Osteoblast (primary cell): ENCODE measurements around the gene PCDH9. TPM values are rescaled to one million over a fixed set of nuclear protein-coding genes. Genes with fewer than 3 reads are reported as not detected.
"Not testable (repeated sequence)": the region's sequence is repeated elsewhere in the genome, so short reads cannot be mapped to it uniquely, and the experiment has no call there.

ENCODE experiments used
- DNase-seq: peaks from one replicate; pipeline ENCODE4 v3.0.0; 2011; ENCODE audit warnings: low spot score, mixed read lengths; ENCODE audit not compliant: insufficient read length; ENCODE audit errors: missing footprints
- H2AFZ ChIP-seq: 2 replicates; pipeline ENCODE4 v1.6.0; 2011; ENCODE audit warnings: mild to moderate bottlenecking, low read length
- H3K27ac ChIP-seq: 2 replicates; pipeline ENCODE4 v1.5.1; 2011; ENCODE audit warnings: mild to moderate bottlenecking, low read depth, low read length, moderate library complexity
- H3K27me3 ChIP-seq: 2 replicates; pipeline ENCODE4 v1.6.0; 2012; ENCODE audit warnings: mild to moderate bottlenecking, control low read depth, inconsistent platforms, low read length, moderate library complexity; ENCODE audit not compliant: insufficient read depth
- H3K36me3 ChIP-seq: 2 replicates; pipeline ENCODE4 v1.5.1; 2011; ENCODE audit warnings: mild to moderate bottlenecking, low read length, control low read depth, moderate library complexity; ENCODE audit not compliant: insufficient read depth
- H3K4me1 ChIP-seq: 2 replicates; pipeline ENCODE4 v1.5.1; 2011; ENCODE audit warnings: mild to moderate bottlenecking, low read length, control low read depth, moderate library complexity; ENCODE audit not compliant: insufficient read depth
- H3K4me2 ChIP-seq: 2 replicates; pipeline ENCODE4 v1.6.0; 2011; ENCODE audit warnings: mild to moderate bottlenecking, low read length; ENCODE audit not compliant: insufficient read depth
- H3K4me3 ChIP-seq: fragments of 200-600 bp; sonication (generic); 3 replicates; pipeline ENCODE4 v1.5.1; 2012; ENCODE audit warnings: mild to moderate bottlenecking, low read length, inconsistent platforms; ENCODE audit not compliant: insufficient read depth
- H3K79me2 ChIP-seq: 2 replicates; pipeline ENCODE4 v1.6.0; 2012; ENCODE audit warnings: mild to moderate bottlenecking, low read length, control low read depth, inconsistent platforms; ENCODE audit not compliant: insufficient read depth
- H3K9me3 ChIP-seq: 2 replicates; pipeline ENCODE4 v1.5.1; 2011; ENCODE audit warnings: low read depth, low read length, control low read depth
- H4K20me1 ChIP-seq: 2 replicates; pipeline ENCODE4 v1.6.0; 2012; ENCODE audit warnings: mild to moderate bottlenecking, low read length, control low read depth; ENCODE audit not compliant: insufficient read depth
- total RNA-seq: library from RNA; depleted of rRNA; stranded (reverse); fragments of >200 nt; gene quantifications from 2 replicates; pipeline ENCODE4 v1.2.3, GENCODE V29; 2012
- TF ChIP-seq, protein P1 (sequence below): IDR thresholded peaks from 2 replicates; pipeline ENCODE4 v1.5.1; 2011; ENCODE audit warnings: mild to moderate bottlenecking, low read depth, low read length, moderate library complexity; ENCODE audit errors: extremely low read depth

The PCDH9 gene
- total RNA-seq, 1 donor, result 1.1 TPM

DNA sequence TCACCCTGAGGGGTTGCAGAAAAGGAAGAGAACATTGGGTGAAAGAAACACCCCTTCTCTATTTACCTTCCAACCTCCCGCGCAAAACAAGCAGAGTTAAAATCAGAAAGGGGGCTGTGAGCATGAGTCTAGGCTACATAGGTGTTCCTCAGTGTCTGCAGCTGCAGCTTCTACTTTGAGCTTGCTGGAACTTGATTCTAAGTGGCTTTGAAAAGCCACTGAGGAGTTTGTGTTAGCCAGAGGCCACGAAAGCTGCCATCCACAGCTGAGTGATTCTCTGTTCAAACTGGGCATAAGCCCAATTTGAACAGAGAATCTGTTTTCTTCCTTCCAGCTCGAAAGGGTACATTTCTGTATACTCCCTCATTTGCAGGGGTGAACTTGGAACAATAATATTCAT lies 343.9 kb downstream of the PCDH9 start:
- no peaks in the 10 kb centered on the region for H4K20me1 ChIP-seq
- H2AFZ ChIP-seq, result peak overlapping the region; percentile 52
- H3K79me2 ChIP-seq, result no peaks in the 10 kb centered on the region
- TF ChIP-seq, protein P1, sequence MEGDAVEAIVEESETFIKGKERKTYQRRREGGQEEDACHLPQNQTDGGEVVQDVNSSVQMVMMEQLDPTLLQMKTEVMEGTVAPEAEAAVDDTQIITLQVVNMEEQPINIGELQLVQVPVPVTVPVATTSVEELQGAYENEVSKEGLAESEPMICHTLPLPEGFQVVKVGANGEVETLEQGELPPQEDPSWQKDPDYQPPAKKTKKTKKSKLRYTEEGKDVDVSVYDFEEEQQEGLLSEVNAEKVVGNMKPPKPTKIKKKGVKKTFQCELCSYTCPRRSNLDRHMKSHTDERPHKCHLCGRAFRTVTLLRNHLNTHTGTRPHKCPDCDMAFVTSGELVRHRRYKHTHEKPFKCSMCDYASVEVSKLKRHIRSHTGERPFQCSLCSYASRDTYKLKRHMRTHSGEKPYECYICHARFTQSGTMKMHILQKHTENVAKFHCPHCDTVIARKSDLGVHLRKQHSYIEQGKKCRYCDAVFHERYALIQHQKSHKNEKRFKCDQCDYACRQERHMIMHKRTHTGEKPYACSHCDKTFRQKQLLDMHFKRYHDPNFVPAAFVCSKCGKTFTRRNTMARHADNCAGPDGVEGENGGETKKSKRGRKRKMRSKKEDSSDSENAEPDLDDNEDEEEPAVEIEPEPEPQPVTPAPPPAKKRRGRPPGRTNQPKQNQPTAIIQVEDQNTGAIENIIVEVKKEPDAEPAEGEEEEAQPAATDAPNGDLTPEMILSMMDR, result no peak
- DNase-seq, result no peak
- H3K27ac ChIP-seq, result no peak overlapping the region
- H3K9me3 ChIP-seq, result no peaks in the 10 kb centered on the region
- no peaks in the 10 kb centered on the region for H3K4me1 ChIP-seq
- no peak overlapping the region for H3K4me2 ChIP-seq
- no peaks in the 10 kb centered on the region for H3K36me3 ChIP-seq
- H3K4me3 ChIP-seq, result no peak overlapping the region
- no peaks in the 10 kb centered on the region for H3K27me3 ChIP-seq

GRCh38 chr13:66881170-66881569 lies 349.0 kb downstream of the PCDH9 start:
- not testable (repeated sequence) for H4K20me1 ChIP-seq, H3K27ac ChIP-seq, H3K4me2 ChIP-seq, H3K79me2 ChIP-seq, H3K4me3 ChIP-seq, H3K27me3 ChIP-seq, H3K4me1 ChIP-seq, H3K36me3 ChIP-seq, H2AFZ ChIP-seq, H3K9me3 ChIP-seq, DNase-seq

DNA sequence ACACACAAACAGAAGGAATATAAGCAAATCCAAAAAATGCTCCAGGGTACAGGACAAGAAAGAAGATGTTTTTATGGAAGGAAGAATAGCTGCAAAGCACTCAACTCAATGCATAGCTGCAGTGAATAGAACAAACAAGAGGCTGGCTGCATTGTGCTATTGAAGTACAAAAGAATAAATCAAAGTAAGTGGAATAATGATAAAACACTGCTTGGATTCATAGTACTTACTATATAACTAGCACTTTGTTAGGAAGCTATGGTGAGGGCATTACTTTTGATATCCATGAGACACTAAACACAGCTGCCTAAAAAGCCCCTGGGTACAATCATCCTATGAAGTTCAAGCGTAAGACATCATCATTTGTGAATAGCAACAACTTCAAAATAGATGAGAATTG lies 350.1 kb downstream of the PCDH9 start:
- no peaks in the 10 kb centered on the region for H3K36me3 ChIP-seq
- DNase-seq, result no peak
- H3K4me3 ChIP-seq, result no peak overlapping the region
- no peaks in the 10 kb centered on the region for H3K9me3 ChIP-seq
- H2AFZ ChIP-seq, result no peak overlapping the region
- TF ChIP-seq, protein P1, result no peak
- H3K4me1 ChIP-seq, result no peaks in the 10 kb centered on the region
- no peaks in the 10 kb centered on the region for H3K79me2 ChIP-seq
- no peaks in the 10 kb centered on the region for H3K27me3 ChIP-seq
- H4K20me1 ChIP-seq, result no peaks in the 10 kb centered on the region
- no peak overlapping the region for H3K27ac ChIP-seq
- no peak overlapping the region for H3K4me2 ChIP-seq

DNA sequence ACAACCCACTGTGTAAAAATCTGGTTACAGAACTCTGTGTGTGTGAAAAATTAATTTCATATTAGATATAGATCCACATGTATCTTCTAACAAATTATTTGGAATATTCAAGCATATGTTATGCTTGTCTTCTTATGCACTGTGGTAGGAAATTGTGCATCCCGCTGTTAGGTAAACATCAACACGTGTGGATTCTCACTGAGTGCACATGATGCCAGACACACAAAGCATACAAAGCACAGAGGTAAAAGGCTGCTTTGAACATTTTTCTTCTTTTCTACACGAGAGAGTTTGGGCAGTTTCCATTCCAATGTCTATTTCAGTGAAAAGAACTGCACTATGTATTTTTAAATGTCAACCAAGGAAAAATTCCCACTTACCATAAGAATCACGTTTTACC lies 354.9 kb downstream of the PCDH9 start:
- Histone ChIP-seq H3K36me3 (no peaks in the 10 kb centered on the region), H3K27me3 (no peaks in the 10 kb centered on the region), H3K9me3 (no peaks in the 10 kb centered on the region), H4K20me1 (no peaks in the 10 kb centered on the region), H3K4me2 (no peak overlapping the region), H3K79me2 (no peaks in the 10 kb centered on the region), H2AFZ (no peak overlapping the region), H3K4me3 (no peak overlapping the region), H3K4me1 (no peaks in the 10 kb centered on the region), H3K27ac (no peak overlapping the region)
- DNase-seq, result no peak
- TF ChIP-seq, protein P1, result no peak

DNA sequence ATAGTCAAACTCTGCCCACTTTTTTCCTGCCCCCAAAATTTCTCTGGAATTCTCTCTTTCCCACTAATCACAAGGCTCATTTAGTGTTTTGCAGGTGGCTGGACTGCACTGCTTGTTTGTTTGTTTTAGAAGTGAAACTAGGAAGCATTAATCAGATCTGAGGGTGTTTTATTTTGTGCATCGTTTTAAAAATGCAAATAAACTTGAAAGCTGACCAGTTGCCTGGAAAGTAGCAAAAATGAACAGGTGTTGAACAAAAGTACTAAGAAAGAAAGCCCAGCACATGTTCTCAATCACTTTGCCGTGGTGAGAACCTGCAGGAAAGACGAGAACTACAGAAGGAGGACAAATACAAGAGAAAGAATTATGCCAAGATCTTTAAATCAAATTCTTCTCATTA lies 365.5 kb downstream of the PCDH9 start:
- H3K79me2 ChIP-seq, result no peaks in the 10 kb centered on the region
- no peak overlapping the region for H3K27ac ChIP-seq
- H3K4me2 ChIP-seq, result peak overlapping the region; percentile 39
- no peak for DNase-seq
- peak overlapping the region; percentile 25 for H3K4me3 ChIP-seq
- H3K27me3 ChIP-seq, result no peaks in the 10 kb centered on the region
- H4K20me1 ChIP-seq, result no peaks in the 10 kb centered on the region
- H3K36me3 ChIP-seq, result no peaks in the 10 kb centered on the region
- no peaks in the 10 kb centered on the region for H3K9me3 ChIP-seq
- H2AFZ ChIP-seq, result peak overlapping the region; percentile 51
- peaks cover 4% of the 10 kb centered on the region for H3K4me1 ChIP-seq
- TF ChIP-seq, protein P1, result no peak
